GM18520 (cell line): Measurements from ENCODE around the gene YY1.
A peak's percentile ranks its signal among the peaks of the same experiment; 100 is the strongest.
"Not testable (repeated sequence)": the region's sequence is repeated elsewhere in the genome, so short reads cannot be mapped to it uniquely, and the experiment has no call there.

ENCODE experiments used
- ATAC-seq: cut with Tn5 transposase; IDR thresholded peaks from one replicate; pipeline ENCODE4 v1.9.1; 2021; ENCODE audit not compliant: unreplicated experiment

YY1 gene

GRCh38 chr14:100213587-100213955, 25.4 kb upstream of the YY1 start:
- ATAC-seq = no peak

- peak; percentile 77 for ATAC-seq
Observed at GRCh38 chr14:100213956-100214769, 24.8 kb upstream of the YY1 start.

- peak; percentile 6 for ATAC-seq
Observed at GRCh38 chr14:100214770-100215083, 24.2 kb upstream of the YY1 start.

GRCh38 chr14:100215330-100215885, 23.5 kb upstream of the YY1 start:
- ATAC-seq = no peak

GRCh38 chr14:100219126-100219785, 19.7 kb upstream of the YY1 start:
- ATAC-seq = no peak

- peak; percentile 95 for ATAC-seq
Observed at GRCh38 chr14:100221533-100222223, 17.3 kb upstream of the YY1 start.

GRCh38 chr14:100222224-100223093, 16.5 kb upstream of the YY1 start:
- no peak for ATAC-seq

GRCh38 chr14:100223332-100224201, 15.4 kb upstream of the YY1 start:
- ATAC-seq = no peak

GRCh38 chr14:100224229-100224866, 14.6 kb upstream of the YY1 start:
- ATAC-seq = no peak

- no peak for ATAC-seq
Observed at GRCh38 chr14:100225169-100225568, 13.8 kb upstream of the YY1 start.

- no peak for ATAC-seq
Observed at GRCh38 chr14:100230361-100230760, 8.6 kb upstream of the YY1 start.

- ATAC-seq = no peak
Observed at GRCh38 chr14:100234511-100234910, 4.4 kb upstream of the YY1 start.

- ATAC-seq = not testable (repeated sequence)
Observed at GRCh38 chr14:100236271-100236818, 2.6 kb upstream of the YY1 start.

GRCh38 chr14:100236881-100237280, 2.1 kb upstream of the YY1 start:
- ATAC-seq = no peak

GRCh38 chr14:100237735-100238418, 1.1 kb upstream of the YY1 start:
- no peak for ATAC-seq

GRCh38 chr14:100239211-100239839, 381 bp downstream of the YY1 start:
- no peak for ATAC-seq

- ATAC-seq = peak; percentile 29
Observed at GRCh38 chr14:100239840-100240667, 1.1 kb downstream of the YY1 start.
